Thyroid gland (tissue), 4 donors: Measurements from ENCODE around the gene ERICH3. TPM values are rescaled to one million over a fixed set of nuclear protein-coding genes. Genes with fewer than 3 reads are reported as not detected.

Experiments
- DNase-seq, 2 donors: peaks; one replicate each; pipeline ENCODE4 v3.0.0-alpha.2; 2019
- H3K27ac ChIP-seq, 3 donors: fragments of 200-600 bp; sonication (generic); 1 replicate in 2 of 3; 2 replicates in 1 of 3; pipeline ENCODE4 v1.5.1; 2016 to 2019; ENCODE audit warnings: mild to moderate bottlenecking in 1 of 3, moderate library complexity in 1 of 3
- H3K27me3 ChIP-seq: fragments of 200-600 bp; sonication (generic); one replicate; pipeline ENCODE4 v1.5.1; 2019
- H3K36me3 ChIP-seq, 2 donors: fragments of 200-600 bp; sonication (generic); one replicate each; pipeline ENCODE4 v1.5.1; 2016 to 2019
- H3K4me1 ChIP-seq, 2 donors: fragments of 200-600 bp; sonication (generic); one replicate each; pipeline ENCODE4 v1.5.1; 2017 to 2019
- H3K4me3 ChIP-seq, 3 donors: fragments of 200-600 bp; sonication (generic); replicated peaks in 1 of 3; 1 replicate in 2 of 3; 2 replicates in 1 of 3; pipeline ENCODE4 v1.5.1; 2016; ENCODE audit warnings: mild to moderate bottlenecking in 1 of 3
- H3K9me3 ChIP-seq: fragments of 200-600 bp; sonication (generic); one replicate; pipeline ENCODE4 v1.5.1; 2017
- CTCF ChIP-seq, 6 experiments: fragments of 200-600 bp in 3 of 6; fragments of 450-650 bp in 3 of 6; sonication (generic) in 3 of 6; IDR thresholded peaks; one replicate each; pipeline ENCODE4 v1.5.1; 2016 to 2019; ENCODE audit warnings: antibody characterized with exemption in 6 of 6, mild to moderate bottlenecking in 2 of 6, inconsistent platforms in 1 of 6, moderate library complexity in 1 of 6
- POLR2A ChIP-seq, 2 donors: fragments of 450-650 bp; IDR thresholded peaks; one replicate each; pipeline ENCODE4 v1.6.1; 2017; ENCODE audit warnings: antibody characterized with exemption in 2 of 2, mild to moderate bottlenecking in 2 of 2, moderate library complexity in 1 of 2
- WGBS, 2 donors: methylation state at CpG; one replicate each; pipeline ENCODE4 v1.1.5; 2017; 5-methylcytosine and 5-hydroxymethylcytosine counted together
- intact Hi-C: fragments of 100-400 bp; cut with DNase I; formaldehyde crosslinking; loops from one replicate; pipeline ENCODE4 v1.15.1; 2023
- total RNA-seq, 4 donors: library from RNA; depleted of rRNA; stranded (reverse); fragments of >200 nt; gene quantifications; one replicate each; pipeline ENCODE4 v1.2.3, GENCODE V29; 2016

ERICH3 gene
- total RNA-seq, 4 donors from 2014 or later, result 0.11 to 0.40 TPM; not detected in 2

- Histone ChIP-seq H3K4me3 (no peak overlapping the region), H3K27me3 (no peaks in the 10 kb centered on the region), H3K36me3 (no peaks in the 10 kb centered on the region), H3K27ac (no peak overlapping the region), H3K4me1 (no peaks in the 10 kb centered on the region), H3K9me3 (no peaks in the 10 kb centered on the region)
- 80 to 86% methylated on average over 1 of the region's 1 CpG for WGBS, 2 donors
- DNase-seq, result no peak
- TF ChIP-seq POLR2A (IDR thresholded peaks at IDR 0.05), result no peak
- no peak for TF ChIP-seq CTCF (IDR thresholded peaks at IDR 0.05)
- intact Hi-C loops, result no loop called here
These were observed 18.9 kb downstream of the ERICH3 start for GRCh38 chr1:74654708-74655107.

- H3K4me3 ChIP-seq, result no peak overlapping the region
- H3K27ac ChIP-seq, result no peak overlapping the region
- no peaks in the 10 kb centered on the region for H3K27me3 ChIP-seq
- intact Hi-C loops, result no loop called here
- no peaks in the 10 kb centered on the region for H3K9me3 ChIP-seq
- DNase-seq, result no peak
- 56 to 58% methylated on average over 7 of the region's 7 CpGs for WGBS, 2 donors
- no peaks in the 10 kb centered on the region for H3K36me3 ChIP-seq
- H3K4me1 ChIP-seq, result no peaks in the 10 kb centered on the region
- no peak for TF ChIP-seq CTCF (IDR thresholded peaks at IDR 0.05)
- TF ChIP-seq POLR2A (IDR thresholded peaks at IDR 0.05), result no peak
These were observed 20.9 kb downstream of the ERICH3 start for GRCh38 chr1:74652711-74653139.

- no peak for DNase-seq
These were observed 23.0 kb downstream of the ERICH3 start for GRCh38 chr1:74650561-74650960.

GRCh38 chr1:74641876-74642275, 31.7 kb downstream of the ERICH3 start:
- Histone ChIP-seq H3K4me3 (no peak overlapping the region), H3K9me3 (no peaks in the 10 kb centered on the region), H3K36me3 (no peaks in the 10 kb centered on the region), H3K27ac (no peak overlapping the region), H3K4me1 (no peaks in the 10 kb centered on the region), H3K27me3 (no peaks in the 10 kb centered on the region)
- no peak for DNase-seq
- intact Hi-C loops, result no loop called here
- TF ChIP-seq CTCF (IDR thresholded peaks at IDR 0.05), result no peak
- TF ChIP-seq POLR2A (IDR thresholded peaks at IDR 0.05), result no peak

More at GRCh38 chr1:74650561-74650960, 23.0 kb downstream of the ERICH3 start:
- Histone ChIP-seq H3K9me3 (no peaks in the 10 kb centered on the region), H3K27ac (no peak overlapping the region), H3K36me3 (no peaks in the 10 kb centered on the region), H3K4me1 (no peaks in the 10 kb centered on the region), H3K4me3 (no peak overlapping the region), H3K27me3 (no peaks in the 10 kb centered on the region)
- TF ChIP-seq CTCF (IDR thresholded peaks at IDR 0.05) (no peak), POLR2A (IDR thresholded peaks at IDR 0.05) (no peak)
- 83 to 86% methylated on average over 4 of the region's 4 CpGs for WGBS, 2 donors
- intact Hi-C loops, result no loop called here

GRCh38 chr1:74641161-74641560, 32.4 kb downstream of the ERICH3 start:
- Histone ChIP-seq H3K27ac (no peak overlapping the region), H3K9me3 (no peaks in the 10 kb centered on the region), H3K36me3 (no peaks in the 10 kb centered on the region), H3K27me3 (no peaks in the 10 kb centered on the region), H3K4me3 (no peak overlapping the region), H3K4me1 (no peaks in the 10 kb centered on the region)
- intact Hi-C loops, result no loop called here
- no peak for DNase-seq
- WGBS, 2 donors, result 88 to 92% methylated on average over 5 of the region's 5 CpGs
- no peak for TF ChIP-seq POLR2A (IDR thresholded peaks at IDR 0.05)
- TF ChIP-seq CTCF (IDR thresholded peaks at IDR 0.05), result no peak
